PC-9 (cell line): ENCODE data around the gene GALNT1.

Source experiments
- CTCF ChIP-seq: fragments of 200-600 bp; sonication (generic); conservative IDR thresholded peaks from 2 replicates; pipeline ENCODE4 v1.6.1; 2017; ENCODE audit warnings: mixed run types, antibody characterized with exemption, mild to moderate bottlenecking, moderate library complexity
- EZH2 ChIP-seq: fragments of 200-600 bp; sonication (generic); IDR thresholded peaks from 2 replicates; pipeline ENCODE4 v1.8.0; 2017; ENCODE audit warnings: antibody characterized with exemption, low read depth

GRCh38 chr18:35577045-35577848, 4.3 kb upstream of the GALNT1 start:
- TF ChIP-seq EZH2 (no peak), CTCF (no peak)
